Lower lobe of right lung (tissue), 2 donors: ENCODE data around the gene ADAMTS18. TPM values are rescaled to one million over a fixed set of nuclear protein-coding genes. Genes with fewer than 3 reads are reported as not detected.

ENCODE experiments used
- ATAC-seq, 2 donors: fragments of 200-7000 bp; cut with Tn5 transposase; one replicate each; pipeline ENCODE4 v1.9.1; 2020 to 2022; ENCODE audit warnings: mild to moderate bottlenecking in 2 of 2, moderate library complexity in 2 of 2
- DNase-seq: peaks from one replicate; pipeline ENCODE4 v3.0.0-alpha.2; 2020
- H3K27ac ChIP-seq: fragments of 200-600 bp; one replicate; pipeline ENCODE4 v1.8.0; 2022
- H3K27me3 ChIP-seq: fragments of 200-600 bp; one replicate; pipeline ENCODE4 v1.8.0; 2022; ENCODE audit warnings: low read depth
- H3K36me3 ChIP-seq: fragments of 200-600 bp; one replicate; pipeline ENCODE4 v1.8.0; 2022; ENCODE audit warnings: mild to moderate bottlenecking
- H3K4me1 ChIP-seq: fragments of 200-600 bp; one replicate; pipeline ENCODE4 v1.8.0; 2022
- H3K4me3 ChIP-seq: fragments of 200-600 bp; one replicate; pipeline ENCODE4 v1.8.0; 2022; ENCODE audit warnings: mild to moderate bottlenecking
- H3K9me3 ChIP-seq: fragments of 200-600 bp; one replicate; pipeline ENCODE4 v1.8.0; 2022
- CTCF ChIP-seq: fragments of 200-600 bp; IDR thresholded peaks from one replicate; pipeline ENCODE4 v1.8.0; 2022; ENCODE audit warnings: antibody characterized with exemption, mild to moderate bottlenecking
- intact Hi-C: fragments of 100-400 bp; cut with DNase I; formaldehyde crosslinking; loops from one replicate; pipeline ENCODE4 v1.11.0; 2022
- total RNA-seq: library from RNA; stranded (reverse); fragmentation: NEBNext Ultra II Directional; extraction: Animal tissue kit (Norgen Biotek cat#: 25700); gene quantifications from one replicate; pipeline ENCODE4 v1.2.1, GENCODE V29; 2021
- donor health status: DM: no; HTN: yes; CAD: no; lungs with severe emphysema.

The ADAMTS18 gene
- total RNA-seq, 1 donor from 2014 or later = 0.09 TPM

- DNase-seq = no peak
- no peak for ATAC-seq
- TF ChIP-seq CTCF = no peak
- no peak overlapping the region for H3K4me3 ChIP-seq
- no peaks in the 10 kb centered on the region for H3K4me1 ChIP-seq
- H3K27me3 ChIP-seq = no peaks in the 10 kb centered on the region
- no peaks in the 10 kb centered on the region for H3K36me3 ChIP-seq
- intact Hi-C loops = no loop called here
- no peak overlapping the region for H3K27ac ChIP-seq
- H3K9me3 ChIP-seq = no peaks in the 10 kb centered on the region
Measured at GRCh38 chr16:77402118-77402517, 32.7 kb downstream of the ADAMTS18 start.

- H3K36me3 ChIP-seq = no peaks in the 10 kb centered on the region
- DNase-seq (no peak), ATAC-seq (no peak)
- H3K27me3 ChIP-seq = no peaks in the 10 kb centered on the region
- intact Hi-C loops = no loop called here
- H3K9me3 ChIP-seq = no peaks in the 10 kb centered on the region
- TF ChIP-seq CTCF = no peak
- no peak overlapping the region for H3K27ac ChIP-seq
- H3K4me1 ChIP-seq = no peaks in the 10 kb centered on the region
- no peak overlapping the region for H3K4me3 ChIP-seq
Measured at GRCh38 chr16:77399546-77399945, 35.3 kb downstream of the ADAMTS18 start.

GRCh38 chr16:77399066-77399465 lies 35.8 kb downstream of the ADAMTS18 start:
- Histone ChIP-seq H3K4me3 (no peak overlapping the region), H3K27me3 (no peaks in the 10 kb centered on the region), H3K4me1 (no peaks in the 10 kb centered on the region), H3K9me3 (no peaks in the 10 kb centered on the region), H3K36me3 (no peaks in the 10 kb centered on the region), H3K27ac (no peak overlapping the region)
- DNase-seq (no peak), ATAC-seq (no peak)
- intact Hi-C loops = no loop called here
- no peak for TF ChIP-seq CTCF

- Histone ChIP-seq H3K27me3 (no peaks in the 10 kb centered on the region), H3K4me1 (no peaks in the 10 kb centered on the region), H3K9me3 (no peaks in the 10 kb centered on the region), H3K36me3 (no peaks in the 10 kb centered on the region), H3K4me3 (no peak overlapping the region), H3K27ac (no peak overlapping the region)
- DNase-seq (no peak), ATAC-seq (no peak)
- intact Hi-C loops = no loop called here
- TF ChIP-seq CTCF = no peak
Measured at GRCh38 chr16:77398495-77398894, 36.3 kb downstream of the ADAMTS18 start.

- DNase-seq = no peak
- TF ChIP-seq CTCF = no peak
Measured at GRCh38 chr16:77396461-77396860, 38.4 kb downstream of the ADAMTS18 start.

GRCh38 chr16:77394699-77395098 lies 40.1 kb downstream of the ADAMTS18 start:
- intact Hi-C loops = no loop called here
- Histone ChIP-seq H3K4me1 (no peaks in the 10 kb centered on the region), H3K27me3 (no peaks in the 10 kb centered on the region), H3K36me3 (no peaks in the 10 kb centered on the region), H3K9me3 (no peaks in the 10 kb centered on the region), H3K4me3 (no peak overlapping the region), H3K27ac (no peak overlapping the region)
- no peak for TF ChIP-seq CTCF
- DNase-seq = no peak
- ATAC-seq = no peak

More at GRCh38 chr16:77396461-77396860, 38.4 kb downstream of the ADAMTS18 start:
- no peaks in the 10 kb centered on the region for H3K4me1 ChIP-seq
- H3K4me3 ChIP-seq = no peak overlapping the region
- H3K36me3 ChIP-seq = no peaks in the 10 kb centered on the region
- no peak for ATAC-seq
- H3K9me3 ChIP-seq = no peaks in the 10 kb centered on the region
- intact Hi-C loops = no loop called here
- H3K27ac ChIP-seq = no peak overlapping the region
- H3K27me3 ChIP-seq = no peaks in the 10 kb centered on the region
